ENCODE data around the gene GLCCI1.

GLCCI1 gene

GRCh38 chr7:7968544-7969305 lies at the start of gene GLCCI1:
Gene GLCCI1 (plus strand): TSS chr7:7968796. CDS start chr7:7969351, 555 bp downstream.
- peak within 1 kb of the TSS; percentile 80 for H3K27ac ChIP-seq (ENCODE audit: low read length)
- peak within 1 kb of the TSS; percentile 91 for H3K4me3 ChIP-seq (ENCODE audit: low read length in 2 of 2)
- no peaks in the 10 kb centered on the region for H3K36me3 ChIP-seq (ENCODE audit: control insufficient read depth in 2 of 2, insufficient read depth in 2 of 2, low read length in 2 of 2)
- no peaks in the 10 kb centered on the region for H3K27me3 ChIP-seq (ENCODE audit: control insufficient read depth in 1 of 2, insufficient read depth in 2 of 2, low read length in 2 of 2)
- H3K9ac ChIP-seq (ENCODE audit: low read length in 2 of 2) = peak within 1 kb of the TSS; percentile 74 to 78
- H3K4me1 ChIP-seq (ENCODE audit: control insufficient read depth, insufficient read depth, low read length) = peaks cover 11% of the 10 kb centered on the region
- no peaks in the 10 kb centered on the region for H3K9me3 ChIP-seq (ENCODE audit: control insufficient read depth in 2 of 2, low read length in 2 of 2)

- Histone ChIP-seq H3K9ac (ENCODE audit: low read length in 2 of 2) (no peak overlapping the region), H3K4me1 (ENCODE audit: control insufficient read depth, insufficient read depth, low read length) (no peaks in the 10 kb centered on the region), H3K4me3 (ENCODE audit: low read length in 2 of 2) (no peak overlapping the region), H3K9me3 (ENCODE audit: control insufficient read depth in 2 of 2, low read length in 2 of 2) (no peaks in the 10 kb centered on the region), H3K36me3 (ENCODE audit: control insufficient read depth in 2 of 2, insufficient read depth in 2 of 2, low read length in 2 of 2) (no peaks in the 10 kb centered on the region), H3K27me3 (ENCODE audit: control insufficient read depth in 1 of 2, insufficient read depth in 2 of 2, low read length in 2 of 2) (no peaks in the 10 kb centered on the region), H3K27ac (ENCODE audit: low read length) (no peak overlapping the region)
These were observed 49.1 kb upstream of the GLCCI1 start for GRCh38 chr7:7919449-7919945.

GRCh38 chr7:7920056-7920455 lies 48.5 kb upstream of the GLCCI1 start:
- H3K9ac ChIP-seq (ENCODE audit: low read length in 2 of 2) = no peak overlapping the region
- H3K27ac ChIP-seq (ENCODE audit: low read length) = no peak overlapping the region
- H3K36me3 ChIP-seq (ENCODE audit: control insufficient read depth in 2 of 2, insufficient read depth in 2 of 2, low read length in 2 of 2) = no peaks in the 10 kb centered on the region
- no peaks in the 10 kb centered on the region for H3K9me3 ChIP-seq (ENCODE audit: control insufficient read depth in 2 of 2, low read length in 2 of 2)
- H3K27me3 ChIP-seq (ENCODE audit: control insufficient read depth in 1 of 2, insufficient read depth in 2 of 2, low read length in 2 of 2) = no peaks in the 10 kb centered on the region
- H3K4me3 ChIP-seq (ENCODE audit: low read length in 2 of 2) = no peak overlapping the region
- no peaks in the 10 kb centered on the region for H3K4me1 ChIP-seq (ENCODE audit: control insufficient read depth, insufficient read depth, low read length)

- H3K4me3 ChIP-seq (ENCODE audit: low read length in 2 of 2) = no peak overlapping the region
- H3K27me3 ChIP-seq (ENCODE audit: control insufficient read depth in 1 of 2, insufficient read depth in 2 of 2, low read length in 2 of 2) = no peaks in the 10 kb centered on the region
- no peak overlapping the region for H3K27ac ChIP-seq (ENCODE audit: low read length)
- no peaks in the 10 kb centered on the region for H3K4me1 ChIP-seq (ENCODE audit: control insufficient read depth, insufficient read depth, low read length)
- no peaks in the 10 kb centered on the region for H3K9me3 ChIP-seq (ENCODE audit: control insufficient read depth in 2 of 2, low read length in 2 of 2)
- H3K36me3 ChIP-seq (ENCODE audit: control insufficient read depth in 2 of 2, insufficient read depth in 2 of 2, low read length in 2 of 2) = no peaks in the 10 kb centered on the region
- H3K9ac ChIP-seq (ENCODE audit: low read length in 2 of 2) = no peak overlapping the region
These were observed 48.1 kb upstream of the GLCCI1 start for GRCh38 chr7:7920481-7920880.

GRCh38 chr7:7921830-7922229 lies 46.8 kb upstream of the GLCCI1 start:
- Histone ChIP-seq H3K4me1 (ENCODE audit: control insufficient read depth, insufficient read depth, low read length) (no peaks in the 10 kb centered on the region), H3K36me3 (ENCODE audit: control insufficient read depth in 2 of 2, insufficient read depth in 2 of 2, low read length in 2 of 2) (no peaks in the 10 kb centered on the region), H3K9ac (ENCODE audit: low read length in 2 of 2) (no peak overlapping the region), H3K27me3 (ENCODE audit: control insufficient read depth in 1 of 2, insufficient read depth in 2 of 2, low read length in 2 of 2) (no peaks in the 10 kb centered on the region), H3K4me3 (ENCODE audit: low read length in 2 of 2) (no peak overlapping the region), H3K27ac (ENCODE audit: low read length) (no peak overlapping the region), H3K9me3 (ENCODE audit: control insufficient read depth in 2 of 2, low read length in 2 of 2) (no peaks in the 10 kb centered on the region)

GRCh38 chr7:7922684-7923385 lies 45.8 kb upstream of the GLCCI1 start:
- no peaks in the 10 kb centered on the region for H3K27me3 ChIP-seq (ENCODE audit: control insufficient read depth in 1 of 2, insufficient read depth in 2 of 2, low read length in 2 of 2)
- no peaks in the 10 kb centered on the region for H3K36me3 ChIP-seq (ENCODE audit: control insufficient read depth in 2 of 2, insufficient read depth in 2 of 2, low read length in 2 of 2)
- H3K9ac ChIP-seq (ENCODE audit: low read length in 2 of 2) = no peak overlapping the region
- no peak overlapping the region for H3K27ac ChIP-seq (ENCODE audit: low read length)
- H3K4me1 ChIP-seq (ENCODE audit: control insufficient read depth, insufficient read depth, low read length) = no peaks in the 10 kb centered on the region
- H3K9me3 ChIP-seq (ENCODE audit: control insufficient read depth in 2 of 2, low read length in 2 of 2) = no peaks in the 10 kb centered on the region
- no peak overlapping the region for H3K4me3 ChIP-seq (ENCODE audit: low read length in 2 of 2)

- H3K9ac ChIP-seq (ENCODE audit: low read length in 2 of 2) = no peak overlapping the region
- H3K36me3 ChIP-seq (ENCODE audit: control insufficient read depth in 2 of 2, insufficient read depth in 2 of 2, low read length in 2 of 2) = peaks cover 0 to 2% of the 10 kb centered on the region in 2 donors
- no peak overlapping the region for H3K27ac ChIP-seq (ENCODE audit: low read length)
- H3K4me1 ChIP-seq (ENCODE audit: control insufficient read depth, insufficient read depth, low read length) = no peaks in the 10 kb centered on the region
- H3K9me3 ChIP-seq (ENCODE audit: control insufficient read depth in 2 of 2, low read length in 2 of 2) = no peaks in the 10 kb centered on the region
- no peak overlapping the region for H3K4me3 ChIP-seq (ENCODE audit: low read length in 2 of 2)
- H3K27me3 ChIP-seq (ENCODE audit: control insufficient read depth in 1 of 2, insufficient read depth in 2 of 2, low read length in 2 of 2) = no peaks in the 10 kb centered on the region
These were observed 44.8 kb upstream of the GLCCI1 start for GRCh38 chr7:7923818-7924217.

GRCh38 chr7:7924303-7924702 lies 44.3 kb upstream of the GLCCI1 start:
- Histone ChIP-seq H3K9ac (ENCODE audit: low read length in 2 of 2) (no peak overlapping the region), H3K4me1 (ENCODE audit: control insufficient read depth, insufficient read depth, low read length) (no peaks in the 10 kb centered on the region), H3K4me3 (ENCODE audit: low read length in 2 of 2) (no peak overlapping the region), H3K27ac (ENCODE audit: low read length) (no peak overlapping the region), H3K9me3 (ENCODE audit: control insufficient read depth in 2 of 2, low read length in 2 of 2) (no peaks in the 10 kb centered on the region), H3K36me3 (ENCODE audit: control insufficient read depth in 2 of 2, insufficient read depth in 2 of 2, low read length in 2 of 2) (peaks cover 0 to 2% of the 10 kb centered on the region in 2 donors), H3K27me3 (ENCODE audit: control insufficient read depth in 1 of 2, insufficient read depth in 2 of 2, low read length in 2 of 2) (no peaks in the 10 kb centered on the region)

- Histone ChIP-seq H3K27me3 (ENCODE audit: control insufficient read depth in 1 of 2, insufficient read depth in 2 of 2, low read length in 2 of 2) (no peaks in the 10 kb centered on the region), H3K27ac (ENCODE audit: low read length) (no peak overlapping the region), H3K9me3 (ENCODE audit: control insufficient read depth in 2 of 2, low read length in 2 of 2) (no peaks in the 10 kb centered on the region), H3K4me3 (ENCODE audit: low read length in 2 of 2) (no peak overlapping the region), H3K4me1 (ENCODE audit: control insufficient read depth, insufficient read depth, low read length) (no peaks in the 10 kb centered on the region), H3K9ac (ENCODE audit: low read length in 2 of 2) (no peak overlapping the region), H3K36me3 (ENCODE audit: control insufficient read depth in 2 of 2, insufficient read depth in 2 of 2, low read length in 2 of 2) (peaks cover 0 to 2% of the 10 kb centered on the region in 2 donors)
These were observed 37.0 kb upstream of the GLCCI1 start for GRCh38 chr7:7931626-7932025.

GRCh38 chr7:7932553-7932952 lies 36.0 kb upstream of the GLCCI1 start:
- peaks cover 0 to 2% of the 10 kb centered on the region in 2 donors for H3K36me3 ChIP-seq (ENCODE audit: control insufficient read depth in 2 of 2, insufficient read depth in 2 of 2, low read length in 2 of 2)
- no peaks in the 10 kb centered on the region for H3K4me1 ChIP-seq (ENCODE audit: control insufficient read depth, insufficient read depth, low read length)
- no peak overlapping the region for H3K4me3 ChIP-seq (ENCODE audit: low read length in 2 of 2)
- no peaks in the 10 kb centered on the region for H3K9me3 ChIP-seq (ENCODE audit: control insufficient read depth in 2 of 2, low read length in 2 of 2)
- no peak overlapping the region for H3K27ac ChIP-seq (ENCODE audit: low read length)
- H3K27me3 ChIP-seq (ENCODE audit: control insufficient read depth in 1 of 2, insufficient read depth in 2 of 2, low read length in 2 of 2) = no peaks in the 10 kb centered on the region
- no peak overlapping the region for H3K9ac ChIP-seq (ENCODE audit: low read length in 2 of 2)
